ENCODE results near the gene UMOD.

UMOD gene

DNA sequence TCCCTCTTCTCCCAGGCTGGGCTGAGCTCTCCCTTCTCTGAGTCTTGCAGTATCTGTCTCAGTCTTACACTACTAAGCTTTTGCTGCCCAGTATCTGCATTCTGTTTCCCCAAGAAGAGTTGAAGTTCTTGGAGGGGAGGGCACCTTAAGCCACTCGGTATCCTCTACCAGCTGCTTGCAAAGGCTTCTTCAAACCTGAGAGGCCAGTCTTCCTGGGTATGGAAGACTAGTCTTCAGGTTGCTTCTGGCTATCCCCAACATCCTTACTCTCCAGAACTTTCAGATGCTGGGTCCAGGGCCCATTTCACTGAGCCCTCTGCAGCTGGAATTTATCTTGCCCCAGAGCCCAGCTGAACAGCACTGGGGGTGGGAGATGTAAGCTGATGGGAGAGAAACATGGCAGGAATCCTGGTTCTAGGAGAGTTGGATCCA lies 45.3 kb downstream of the UMOD start:
- no peaks in the 10 kb centered on the region for H3K36me3 ChIP-seq (ENCODE audit: insufficient read depth, low read length)
- H3K79me2 ChIP-seq (ENCODE audit: insufficient read depth, low read length): no peaks in the 10 kb centered on the region
- no peak for TF ChIP-seq EZH2 (IDR thresholded peaks at IDR 0.05; ENCODE audit: borderline replicate concordance, low read length)
- TF ChIP-seq, protein P1, sequence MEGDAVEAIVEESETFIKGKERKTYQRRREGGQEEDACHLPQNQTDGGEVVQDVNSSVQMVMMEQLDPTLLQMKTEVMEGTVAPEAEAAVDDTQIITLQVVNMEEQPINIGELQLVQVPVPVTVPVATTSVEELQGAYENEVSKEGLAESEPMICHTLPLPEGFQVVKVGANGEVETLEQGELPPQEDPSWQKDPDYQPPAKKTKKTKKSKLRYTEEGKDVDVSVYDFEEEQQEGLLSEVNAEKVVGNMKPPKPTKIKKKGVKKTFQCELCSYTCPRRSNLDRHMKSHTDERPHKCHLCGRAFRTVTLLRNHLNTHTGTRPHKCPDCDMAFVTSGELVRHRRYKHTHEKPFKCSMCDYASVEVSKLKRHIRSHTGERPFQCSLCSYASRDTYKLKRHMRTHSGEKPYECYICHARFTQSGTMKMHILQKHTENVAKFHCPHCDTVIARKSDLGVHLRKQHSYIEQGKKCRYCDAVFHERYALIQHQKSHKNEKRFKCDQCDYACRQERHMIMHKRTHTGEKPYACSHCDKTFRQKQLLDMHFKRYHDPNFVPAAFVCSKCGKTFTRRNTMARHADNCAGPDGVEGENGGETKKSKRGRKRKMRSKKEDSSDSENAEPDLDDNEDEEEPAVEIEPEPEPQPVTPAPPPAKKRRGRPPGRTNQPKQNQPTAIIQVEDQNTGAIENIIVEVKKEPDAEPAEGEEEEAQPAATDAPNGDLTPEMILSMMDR (IDR thresholded peaks at IDR 0.05; ENCODE audit: low read length): no peak
- no peaks in the 10 kb centered on the region for H3K9me2 ChIP-seq (ENCODE audit: low read depth, low read length)
- no peak overlapping the region for H3K9ac ChIP-seq (ENCODE audit: low read length)
- H3F3A ChIP-seq (ENCODE audit: insufficient read depth, low read length): no peaks in the 10 kb centered on the region
- no peaks in the 10 kb centered on the region for H3K9me3 ChIP-seq (ENCODE audit: low read length)
- H3K4me3 ChIP-seq (ENCODE audit: low read depth, low read length, poor library complexity, severe bottlenecking): no peak overlapping the region
- H3K4me1 ChIP-seq (ENCODE audit: insufficient read depth, low read length, severe bottlenecking): no peaks in the 10 kb centered on the region
- H3K4me2 ChIP-seq (ENCODE audit: low read length): no peak overlapping the region
- no peaks in the 10 kb centered on the region for H4K20me1 ChIP-seq (ENCODE audit: insufficient read depth, low read length)
- no peaks in the 10 kb centered on the region for H3K27me3 ChIP-seq (ENCODE audit: insufficient read depth, low read length)
- H2AFZ ChIP-seq (ENCODE audit: low read length): no peak overlapping the region
- H3K27ac ChIP-seq (ENCODE audit: low read depth, low read length, poor library complexity, severe bottlenecking): no peak overlapping the region

DNA sequence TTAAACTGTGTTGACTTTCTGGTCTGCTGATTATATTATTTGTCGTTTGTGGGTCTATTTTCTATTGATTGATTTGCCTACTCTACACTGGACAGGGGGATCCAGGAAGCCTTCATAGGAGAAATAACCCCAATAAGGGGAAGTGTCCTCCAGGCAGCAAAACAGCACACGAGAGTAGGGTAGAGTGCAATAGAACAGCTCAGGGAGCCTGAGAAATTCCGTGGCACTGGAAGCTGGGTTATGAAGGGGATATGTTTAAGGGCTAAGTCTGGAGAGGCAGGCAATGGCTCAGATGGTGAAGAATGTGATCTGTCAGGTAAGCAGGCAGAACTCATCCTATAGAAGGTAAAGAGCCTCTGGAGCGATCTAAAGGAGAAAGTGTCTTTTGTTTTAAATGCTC lies 46.1 kb downstream of the UMOD start:
- Histone ChIP-seq H3K27ac (ENCODE audit: low read depth, low read length, poor library complexity, severe bottlenecking) (no peak overlapping the region), H3K9ac (ENCODE audit: low read length) (no peak overlapping the region), H3K9me3 (ENCODE audit: low read length) (no peaks in the 10 kb centered on the region), H3K4me2 (ENCODE audit: low read length) (no peak overlapping the region), H2AFZ (ENCODE audit: low read length) (no peak overlapping the region), H3F3A (ENCODE audit: insufficient read depth, low read length) (no peaks in the 10 kb centered on the region), H3K79me2 (ENCODE audit: insufficient read depth, low read length) (no peaks in the 10 kb centered on the region), H3K36me3 (ENCODE audit: insufficient read depth, low read length) (no peaks in the 10 kb centered on the region), H3K27me3 (ENCODE audit: insufficient read depth, low read length) (no peaks in the 10 kb centered on the region), H4K20me1 (ENCODE audit: insufficient read depth, low read length) (no peaks in the 10 kb centered on the region), H3K4me1 (ENCODE audit: insufficient read depth, low read length, severe bottlenecking) (no peaks in the 10 kb centered on the region), H3K9me2 (ENCODE audit: low read depth, low read length) (no peaks in the 10 kb centered on the region), H3K4me3 (ENCODE audit: low read depth, low read length, poor library complexity, severe bottlenecking) (no peak overlapping the region)
- TF ChIP-seq, protein P1 (IDR thresholded peaks at IDR 0.05; ENCODE audit: low read length): no peak
- TF ChIP-seq EZH2 (IDR thresholded peaks at IDR 0.05; ENCODE audit: borderline replicate concordance, low read length): no peak

DNA sequence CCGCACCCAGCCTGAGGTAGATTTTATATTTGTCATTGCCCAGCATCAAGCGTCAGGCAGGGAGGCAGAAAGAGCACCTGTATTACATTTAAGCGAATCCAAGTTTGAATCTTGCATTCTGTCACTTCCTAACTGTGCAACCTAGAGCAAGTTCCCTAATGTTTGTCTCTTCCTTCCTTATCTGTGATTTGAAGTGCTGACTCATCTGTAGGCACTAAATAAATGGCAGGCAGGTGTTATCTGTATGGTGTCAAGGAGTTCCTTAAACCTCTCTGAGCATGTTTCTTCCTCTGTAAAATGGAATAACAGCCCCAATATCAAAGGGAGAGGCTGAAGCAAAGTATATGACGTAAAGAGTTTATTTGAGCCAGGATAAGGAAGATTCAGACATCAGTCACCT lies 49.5 kb downstream of the UMOD start:
- no peak overlapping the region for H3K9ac ChIP-seq (ENCODE audit: low read length)
- H3K27ac ChIP-seq (ENCODE audit: low read depth, low read length, poor library complexity, severe bottlenecking): no peak overlapping the region
- TF ChIP-seq EZH2 (IDR thresholded peaks at IDR 0.05; ENCODE audit: borderline replicate concordance, low read length): no peak
- TF ChIP-seq, protein P1 (IDR thresholded peaks at IDR 0.05; ENCODE audit: low read length): no peak
- H4K20me1 ChIP-seq (ENCODE audit: insufficient read depth, low read length): no peaks in the 10 kb centered on the region
- H3K4me3 ChIP-seq (ENCODE audit: low read depth, low read length, poor library complexity, severe bottlenecking): no peak overlapping the region
- no peaks in the 10 kb centered on the region for H3K9me2 ChIP-seq (ENCODE audit: low read depth, low read length)
- no peaks in the 10 kb centered on the region for H3K9me3 ChIP-seq (ENCODE audit: low read length)
- no peaks in the 10 kb centered on the region for H3K79me2 ChIP-seq (ENCODE audit: insufficient read depth, low read length)
- no peaks in the 10 kb centered on the region for H3F3A ChIP-seq (ENCODE audit: insufficient read depth, low read length)
- H2AFZ ChIP-seq (ENCODE audit: low read length): no peak overlapping the region
- H3K4me1 ChIP-seq (ENCODE audit: insufficient read depth, low read length, severe bottlenecking): no peaks in the 10 kb centered on the region
- no peaks in the 10 kb centered on the region for H3K36me3 ChIP-seq (ENCODE audit: insufficient read depth, low read length)
- H3K27me3 ChIP-seq (ENCODE audit: insufficient read depth, low read length): no peaks in the 10 kb centered on the region
- no peak overlapping the region for H3K4me2 ChIP-seq (ENCODE audit: low read length)

Data from OCI-LY1 (cell line).